Stimulated activated CD8-positive, alpha-beta memory T cell treated with anti-CD3 and anti-CD28 coated beads, Interleukin-4, amount 100 ng/mL, for 48 hours (primary cell): Measurements from ENCODE around the gene WDR5.

Experiments used
- DNase-seq: peaks from one replicate; pipeline ENCODE4 v3.0.0-alpha.2; 2020

WDR5 gene

DNA sequence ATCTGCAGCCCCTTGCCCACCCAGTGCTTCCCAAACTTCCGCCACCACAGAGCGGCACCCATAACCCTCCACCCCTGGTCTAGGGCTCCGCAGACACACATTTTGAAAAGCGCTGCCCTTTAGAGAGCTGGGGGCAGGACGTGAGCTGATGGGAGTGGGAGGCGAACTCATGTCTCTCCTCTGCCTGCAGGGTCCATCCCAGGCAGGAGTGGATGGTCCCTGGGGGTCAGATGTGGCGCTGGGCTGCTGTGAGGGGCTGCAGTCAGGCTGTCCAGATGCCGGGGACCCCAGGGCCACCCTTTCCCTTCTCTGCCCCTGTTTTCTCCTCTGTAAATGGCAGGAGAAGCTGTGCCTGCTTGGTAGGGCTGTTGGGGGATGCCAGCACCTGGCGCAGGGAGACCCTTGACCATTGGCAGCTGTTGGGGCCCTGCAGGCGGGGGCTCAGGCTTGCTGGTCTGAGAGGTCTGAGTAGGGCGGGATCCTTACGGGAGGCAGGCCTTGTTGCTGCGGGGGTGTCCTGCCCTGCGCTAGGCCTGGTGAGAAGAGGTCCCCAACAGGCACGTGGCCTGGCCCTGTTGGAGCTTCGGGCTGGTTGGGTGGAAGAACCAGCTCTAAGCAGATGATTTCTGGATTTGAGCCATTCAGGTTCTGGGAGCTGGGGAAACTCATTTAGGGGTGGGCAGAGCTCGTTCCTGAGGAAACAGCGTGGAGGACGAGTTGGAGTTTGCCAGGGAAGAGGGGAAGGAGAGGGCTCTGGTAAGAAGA lies 38.8 kb downstream of the WDR5 start:
- no peak for DNase-seq

DNA sequence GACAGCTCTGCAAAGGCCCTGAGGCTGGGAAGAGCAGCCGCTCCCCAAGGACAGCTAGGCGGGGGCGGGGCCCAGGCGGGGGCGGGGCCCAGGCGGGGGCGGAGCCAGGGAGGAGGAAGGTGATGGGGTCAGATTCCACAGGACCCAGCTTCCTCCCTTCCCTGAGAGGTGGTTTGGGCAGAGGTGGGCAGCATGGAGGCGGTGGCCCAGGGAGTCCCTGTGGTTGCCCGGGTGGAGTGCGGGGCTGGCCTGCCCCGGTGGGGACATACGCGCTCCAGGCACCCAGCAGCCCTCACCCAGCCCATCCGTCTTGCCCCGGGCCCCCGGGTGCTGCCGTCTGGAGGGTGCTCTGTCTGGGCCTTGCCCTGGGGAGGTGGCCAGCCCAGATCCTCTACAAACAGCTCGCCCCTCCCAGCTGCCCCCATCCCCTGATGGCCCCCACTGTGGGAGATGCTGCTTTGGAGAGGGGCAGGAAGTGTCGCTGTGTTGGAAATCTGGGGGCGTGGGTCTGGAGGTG lies 39.5 kb downstream of the WDR5 start:
- DNase-seq = no peak

DNA sequence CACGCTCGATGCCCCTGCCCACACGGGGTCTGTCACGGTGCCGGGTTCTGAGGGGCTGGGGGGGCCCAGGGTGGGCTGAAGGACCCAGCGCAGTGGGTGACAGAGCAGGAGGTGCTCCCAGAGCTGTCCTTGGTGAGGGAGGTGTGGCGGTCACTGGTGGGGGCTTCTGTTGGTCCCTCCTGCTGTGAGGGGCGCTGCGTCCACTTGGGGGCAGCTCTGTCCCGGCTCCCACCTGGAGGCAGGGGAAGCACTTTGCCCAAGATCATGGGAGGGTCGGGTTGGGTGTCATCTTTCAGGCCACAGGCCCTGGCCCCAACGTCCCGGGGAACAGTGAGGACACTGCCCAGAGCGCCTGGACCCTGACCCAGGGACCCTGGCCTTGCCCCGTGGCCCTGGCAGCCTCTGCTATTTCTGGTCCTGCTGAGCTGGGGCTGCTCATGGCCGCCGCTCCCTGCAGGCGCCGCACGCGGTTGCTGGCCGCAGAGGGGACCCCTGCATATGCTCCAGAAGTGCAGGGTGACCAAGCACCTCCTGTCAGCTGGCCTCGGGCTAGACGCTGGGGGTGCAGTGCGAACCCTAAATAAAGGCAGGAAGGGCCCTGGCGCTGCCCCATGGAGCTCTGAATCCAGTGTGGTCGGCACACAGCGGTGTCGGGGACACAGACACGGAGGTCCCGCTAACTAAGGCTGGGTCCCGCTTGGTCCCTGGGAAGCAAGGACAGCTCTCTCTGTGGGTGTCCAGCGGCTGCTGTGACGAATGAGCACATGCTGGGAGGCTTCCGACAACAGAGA lies 40.1 kb downstream of the WDR5 start:
- DNase-seq = no peak

DNA sequence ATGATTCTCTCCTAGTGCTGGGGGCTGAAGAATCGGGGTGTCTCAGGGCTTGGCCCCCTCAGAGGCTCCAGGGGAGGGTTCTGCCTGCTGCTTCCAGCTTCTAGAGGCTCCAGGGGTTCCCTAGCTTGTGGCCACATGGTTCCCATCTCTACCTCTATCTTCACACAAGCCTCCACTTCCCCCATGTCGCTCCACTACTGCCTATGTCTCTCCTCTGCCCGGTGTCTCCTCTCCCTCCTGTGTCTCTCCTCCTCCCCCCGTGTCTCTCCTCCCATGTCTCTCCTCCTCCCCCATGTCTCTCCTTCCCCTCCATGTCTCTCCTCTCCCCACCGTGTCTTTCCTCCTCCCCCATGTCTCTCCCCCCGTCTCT lies 40.7 kb downstream of the WDR5 start:
- DNase-seq = no peak

DNA sequence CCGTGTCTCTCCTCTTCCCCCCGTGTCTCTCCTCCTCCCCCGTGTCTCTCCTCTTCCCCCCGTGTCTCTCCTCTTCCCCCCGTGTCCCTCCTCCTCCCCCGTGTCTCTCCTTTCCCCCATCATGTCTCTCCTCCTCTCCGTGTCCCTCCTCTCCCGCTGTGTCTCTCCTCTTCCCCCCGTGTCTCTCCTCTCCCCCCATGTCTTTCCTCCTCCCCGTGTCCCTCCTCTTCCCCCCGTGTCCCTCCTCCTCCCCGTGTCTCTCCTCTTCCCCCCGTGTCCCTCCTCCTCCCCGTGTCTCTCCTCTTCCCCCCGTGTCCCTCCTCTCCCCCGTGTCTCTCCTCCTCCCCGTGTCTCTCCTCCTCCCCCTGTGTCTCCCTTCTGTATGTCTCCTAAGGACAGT lies 41.3 kb downstream of the WDR5 start:
- no peak for DNase-seq

DNA sequence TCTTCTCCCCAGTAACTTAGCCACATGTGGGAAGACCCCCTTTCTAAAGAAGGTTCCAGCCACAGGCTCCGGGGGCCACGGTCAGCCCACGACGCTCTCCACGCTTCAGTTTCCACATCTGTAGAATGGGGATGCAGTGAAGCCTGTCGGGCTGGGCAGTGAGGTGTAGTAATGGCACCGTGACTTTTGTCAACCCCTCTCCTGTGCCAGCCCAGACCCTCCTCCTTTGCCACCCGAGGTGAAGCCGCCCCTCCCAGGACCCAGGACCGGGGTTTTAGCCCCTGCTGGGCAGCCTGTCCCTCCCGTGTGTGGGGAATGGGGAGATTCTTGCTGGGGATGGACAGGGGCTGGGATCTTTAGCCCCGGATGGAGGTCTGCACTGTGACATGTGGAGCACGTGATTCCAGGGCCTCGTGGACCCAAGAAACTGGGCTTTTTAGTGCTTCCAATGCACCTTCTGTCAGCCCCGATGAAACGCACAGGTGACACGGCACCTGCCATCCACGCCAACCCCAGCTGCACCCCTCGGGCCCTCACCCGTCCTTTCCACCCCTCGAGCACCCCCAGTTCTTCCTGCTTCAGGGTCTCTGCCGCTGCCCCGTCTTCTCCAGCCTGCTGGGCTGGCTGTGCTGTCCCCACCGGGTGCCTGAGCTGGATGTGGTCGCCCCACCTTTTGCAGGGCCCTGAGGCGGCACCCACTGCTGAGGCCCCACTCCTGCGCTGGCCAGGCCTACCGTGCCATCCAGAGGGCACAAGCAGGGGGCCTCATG lies 41.9 kb downstream of the WDR5 start:
- DNase-seq = no peak

DNA sequence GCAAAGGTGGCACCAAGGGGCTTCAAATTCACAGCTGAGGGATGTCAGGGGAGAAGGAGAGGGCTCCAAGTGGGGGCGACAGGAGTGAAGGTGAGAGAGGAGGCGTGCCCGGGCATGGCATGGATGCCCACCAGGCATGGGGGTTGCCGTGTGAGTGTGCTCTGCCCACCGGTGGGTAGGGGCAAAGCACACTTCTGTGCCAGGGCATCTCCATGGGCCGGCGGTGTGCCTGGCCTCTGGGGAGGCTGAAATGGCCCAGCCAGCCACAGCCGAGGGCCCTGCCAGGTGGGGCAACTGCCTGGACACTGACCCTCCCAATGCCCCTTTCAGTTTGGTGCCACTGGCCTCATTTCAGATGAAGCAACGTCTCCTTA lies 42.5 kb downstream of the WDR5 start:
- DNase-seq = no peak

DNA sequence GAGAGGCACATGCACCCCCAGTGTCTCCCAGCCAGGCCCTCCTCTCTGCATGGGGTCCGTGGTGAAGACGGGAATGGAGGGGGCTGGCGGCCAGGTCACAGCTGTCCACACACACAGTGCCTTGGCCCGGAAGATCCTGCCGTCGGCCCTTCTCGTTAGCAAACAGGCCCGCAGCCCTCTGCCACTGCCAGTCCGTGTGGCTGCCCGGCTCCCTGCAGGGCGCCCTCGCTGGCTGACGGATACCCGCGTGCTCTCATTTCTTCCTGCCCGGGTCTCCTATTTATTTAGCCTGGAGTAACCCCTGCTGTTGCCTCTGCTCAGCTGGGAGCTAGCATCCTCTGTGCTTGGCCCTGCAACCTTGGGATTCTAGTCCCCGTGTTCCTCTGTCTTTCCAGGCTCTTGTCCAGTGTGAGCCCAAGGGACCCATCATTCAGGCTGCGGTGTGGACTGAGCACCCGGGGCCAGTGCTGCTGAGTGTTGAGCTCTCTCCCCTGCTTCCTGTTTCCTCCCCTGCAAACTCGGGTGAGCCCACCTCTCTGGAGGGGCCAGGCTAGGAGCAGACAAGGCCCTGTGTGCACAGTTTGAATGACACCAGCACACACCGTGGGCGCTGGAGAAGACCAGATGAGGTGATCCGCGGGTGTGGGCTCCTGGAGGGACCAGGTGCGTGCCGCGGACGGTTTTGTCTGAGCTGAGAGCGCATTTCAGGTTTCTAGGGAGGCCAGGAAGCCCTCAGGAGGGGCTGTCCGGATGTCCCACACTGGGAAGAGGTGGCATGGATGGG lies 43.1 kb downstream of the WDR5 start:
- DNase-seq = no peak

DNA sequence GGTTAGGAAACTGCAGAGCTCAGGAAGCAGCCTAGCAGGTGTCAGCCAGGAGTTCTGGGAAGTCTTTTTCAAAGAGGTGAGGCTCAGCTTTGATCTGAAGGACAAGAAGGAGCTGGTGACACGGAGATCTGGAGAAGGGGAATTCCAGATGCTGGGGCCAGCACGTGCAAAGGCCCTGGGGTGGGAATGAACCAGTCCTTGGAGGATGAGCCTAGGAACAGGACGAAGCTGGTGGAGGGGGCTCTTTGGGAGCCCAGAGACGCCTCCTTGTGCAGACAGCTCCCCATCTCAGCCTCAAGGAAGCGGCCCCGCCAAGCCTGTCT lies 43.7 kb downstream of the WDR5 start:
- DNase-seq = no peak

DNA sequence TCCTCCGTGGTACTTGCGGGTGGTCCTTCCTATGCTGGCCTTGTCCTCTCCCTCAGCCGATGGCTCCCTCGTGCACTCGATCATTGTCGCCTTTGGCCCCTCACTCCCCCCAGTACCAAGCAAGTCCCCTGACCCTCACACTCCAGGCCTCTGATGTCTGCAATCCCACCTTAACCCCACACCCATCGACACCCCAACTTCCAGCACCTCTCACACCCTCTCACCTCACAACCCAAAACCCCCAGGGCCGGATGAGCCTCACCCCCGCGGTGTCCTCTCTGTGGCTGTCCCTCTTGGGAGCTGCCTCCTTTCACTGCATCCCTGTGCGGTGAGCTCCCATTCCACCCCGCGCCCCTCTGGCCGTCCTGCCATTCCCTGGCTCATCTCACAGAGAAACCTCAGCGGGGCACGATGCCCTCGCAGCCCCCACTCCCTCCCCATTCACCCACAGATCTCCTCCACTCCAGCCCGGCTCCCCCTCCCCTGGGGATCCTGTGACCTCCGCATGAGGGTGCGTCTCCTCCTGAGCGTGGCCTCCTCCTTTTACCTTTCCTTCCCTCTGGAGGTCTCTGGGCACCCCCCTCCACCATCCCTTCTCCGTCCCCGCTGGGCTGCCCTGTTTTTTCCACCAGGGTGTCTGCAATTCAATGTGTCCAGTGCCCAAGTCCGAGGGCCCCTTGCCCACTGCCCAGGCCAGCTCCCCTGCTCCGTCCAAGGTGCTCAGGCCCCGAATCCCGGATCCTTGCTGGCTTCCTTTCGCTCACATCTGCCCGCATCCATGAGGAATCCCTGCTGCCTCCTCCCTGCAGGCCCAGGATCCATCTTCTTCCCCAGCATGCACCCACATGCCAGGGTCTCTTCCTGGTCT lies 44.3 kb downstream of the WDR5 start:
- no peak for DNase-seq

DNA sequence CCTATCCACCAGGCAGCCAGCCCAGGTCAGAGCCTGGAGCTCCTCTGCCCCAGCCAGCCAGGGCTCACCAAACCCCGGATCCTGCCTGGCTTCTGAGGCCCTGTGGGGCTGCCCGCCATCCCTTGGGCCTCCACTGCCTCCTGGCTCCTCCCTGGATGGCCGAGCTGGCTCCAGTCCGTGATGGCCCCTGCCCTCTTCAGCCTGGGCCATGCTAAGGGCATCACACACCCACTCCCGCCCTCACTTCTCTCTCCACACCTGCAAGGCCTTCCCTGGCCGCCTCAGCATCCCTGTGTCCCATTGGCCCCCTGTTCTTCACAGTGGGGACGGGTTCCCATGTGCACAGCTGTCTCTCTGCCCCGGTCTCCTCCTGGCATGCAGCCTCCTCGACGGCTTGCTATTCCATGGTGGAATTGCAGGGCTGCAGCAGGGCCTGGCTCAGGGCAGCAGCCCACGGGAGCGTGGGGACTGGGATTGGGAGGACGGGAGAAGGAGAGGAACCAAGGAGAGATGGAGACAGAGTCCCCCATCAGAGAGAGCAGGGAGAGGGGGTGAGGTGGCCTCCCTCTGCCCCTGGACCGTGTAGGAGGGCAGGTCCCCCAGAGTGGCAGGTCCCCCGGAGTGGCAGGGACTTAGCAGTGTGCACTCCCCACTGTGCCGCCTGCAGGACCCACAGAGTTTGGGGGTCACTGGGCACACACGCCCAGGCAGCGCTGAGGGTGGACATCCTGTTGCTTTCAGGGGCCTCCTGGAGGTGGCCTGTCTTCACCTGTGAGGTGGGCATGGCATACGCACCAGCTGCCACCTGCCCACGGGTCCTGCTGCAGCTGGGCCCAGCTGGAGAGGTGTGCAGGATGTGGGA lies 45.1 kb downstream of the WDR5 start:
- no peak for DNase-seq

DNA sequence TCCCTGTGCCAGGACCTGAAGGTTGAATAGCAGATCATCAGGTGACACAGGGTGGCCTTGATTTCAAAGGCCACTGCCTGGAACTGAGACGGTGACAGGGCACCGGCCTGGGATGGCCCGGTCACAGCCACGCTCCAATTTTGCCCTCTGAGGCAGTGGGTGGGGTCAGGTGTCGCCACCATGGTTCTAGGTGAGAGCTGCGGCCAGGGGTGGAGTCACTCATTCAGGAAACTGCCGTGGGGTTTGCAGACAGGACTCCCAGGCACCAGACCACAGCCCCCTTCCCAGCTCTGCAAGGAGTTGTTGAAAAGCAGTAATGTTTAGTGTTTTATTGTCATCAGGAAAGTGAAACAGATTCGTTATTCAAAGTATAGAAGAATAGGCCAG lies 45.8 kb downstream of the WDR5 start:
- DNase-seq = no peak

DNA sequence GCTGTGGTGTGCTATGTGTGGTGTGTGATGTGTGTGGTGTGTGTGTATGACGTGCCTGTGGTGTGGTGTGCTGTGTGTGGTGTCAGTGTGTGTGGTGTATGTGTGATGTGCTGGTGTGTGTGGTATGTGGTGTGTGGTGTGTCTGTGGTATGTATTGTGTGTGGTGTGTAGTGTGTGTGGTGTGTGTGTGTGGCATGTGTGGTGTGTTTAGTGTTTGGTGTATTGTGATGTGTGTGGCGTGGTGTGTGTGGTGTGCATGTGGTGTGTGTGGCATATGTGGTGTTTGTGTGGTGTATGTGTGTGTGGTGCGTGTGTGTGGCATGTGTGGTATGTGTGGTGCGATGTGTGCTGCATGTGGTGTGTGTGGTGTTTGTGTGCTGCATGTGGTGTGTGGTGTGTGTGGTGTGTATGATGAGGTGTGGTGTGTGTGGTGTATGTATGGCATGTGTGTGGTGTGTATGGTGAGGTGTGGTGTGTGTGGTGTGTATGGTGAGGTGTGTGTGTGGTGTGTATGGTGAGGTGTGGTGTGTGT lies 46.7 kb downstream of the WDR5 start:
- DNase-seq = no peak

DNA sequence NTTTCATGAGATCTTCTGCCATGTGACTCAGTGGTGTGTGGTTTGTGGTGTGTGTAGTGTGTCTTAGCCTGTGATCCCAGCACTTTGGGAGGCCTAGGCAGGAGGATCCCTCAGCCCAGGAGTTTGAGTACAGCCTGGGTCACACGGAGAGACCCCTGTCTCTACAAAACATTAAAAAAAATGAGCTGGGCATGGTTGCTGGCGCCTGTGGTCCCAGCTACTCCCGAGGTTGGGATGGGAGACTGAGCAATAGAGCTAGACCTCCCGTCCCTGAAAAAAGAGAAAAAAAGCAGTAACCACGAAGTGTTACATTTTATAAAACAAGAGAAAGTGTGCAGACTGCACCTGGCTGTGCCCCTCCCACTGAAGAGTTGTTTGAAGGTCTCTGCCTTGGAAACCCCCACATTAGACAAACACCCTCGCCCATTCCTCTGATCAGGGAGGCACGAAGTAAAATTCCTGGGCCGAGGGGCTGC lies 49.7 kb downstream of the WDR5 start:
- no peak for DNase-seq

DNA sequence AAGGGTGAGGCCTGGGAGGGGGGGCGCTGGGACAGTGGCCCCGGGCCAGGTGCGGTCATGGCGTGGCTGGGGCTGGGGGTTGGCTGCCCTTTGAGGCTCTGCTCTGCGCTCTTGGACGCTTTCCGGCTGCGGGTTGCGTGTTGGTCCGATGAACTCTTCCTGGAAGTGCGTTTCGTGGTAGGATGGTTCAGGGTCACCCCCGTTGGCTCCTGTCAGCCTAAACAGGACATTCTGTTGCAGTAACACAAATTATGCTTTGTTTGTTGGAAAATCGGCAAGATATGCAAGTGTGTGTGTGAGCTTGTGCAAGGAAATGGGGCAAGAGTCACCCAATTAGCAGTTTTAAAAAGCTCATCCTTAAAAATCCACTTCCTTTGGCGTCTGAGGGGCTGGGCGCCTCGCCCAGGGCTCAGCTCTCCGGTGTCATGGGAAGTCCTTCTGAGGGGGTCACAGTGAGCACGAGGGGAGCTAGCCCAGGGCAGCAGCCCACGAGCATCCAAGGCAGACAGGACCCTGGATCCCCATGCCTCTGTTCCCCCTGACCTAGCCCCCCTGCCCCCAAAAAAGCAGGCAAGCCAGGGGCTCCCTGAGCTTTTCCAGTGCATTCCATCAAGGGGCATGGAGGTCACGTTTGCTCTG lies 50.7 kb downstream of the WDR5 start:
- no peak for DNase-seq

DNA sequence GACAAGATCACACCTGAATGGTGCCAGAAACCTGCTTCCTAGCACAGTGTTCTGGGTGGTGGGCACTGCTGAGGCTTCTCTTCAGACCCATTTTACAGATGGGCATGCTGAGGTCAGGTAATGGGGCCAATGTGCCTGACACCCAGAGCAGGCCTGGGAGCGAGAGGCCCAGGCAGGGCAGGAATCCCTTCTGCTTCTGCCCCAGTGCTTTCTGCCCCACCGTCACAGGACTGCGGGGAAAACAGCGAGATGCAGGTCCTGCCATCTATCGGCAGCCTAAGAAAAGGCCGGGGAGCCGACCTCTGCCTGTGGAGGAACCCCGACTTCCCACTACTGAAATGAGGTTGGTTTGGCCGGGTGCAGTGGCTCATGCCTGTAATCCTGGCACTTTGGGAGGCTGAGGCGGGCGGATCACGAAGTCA lies 51.2 kb downstream of the WDR5 start:
- DNase-seq = no peak

DNA sequence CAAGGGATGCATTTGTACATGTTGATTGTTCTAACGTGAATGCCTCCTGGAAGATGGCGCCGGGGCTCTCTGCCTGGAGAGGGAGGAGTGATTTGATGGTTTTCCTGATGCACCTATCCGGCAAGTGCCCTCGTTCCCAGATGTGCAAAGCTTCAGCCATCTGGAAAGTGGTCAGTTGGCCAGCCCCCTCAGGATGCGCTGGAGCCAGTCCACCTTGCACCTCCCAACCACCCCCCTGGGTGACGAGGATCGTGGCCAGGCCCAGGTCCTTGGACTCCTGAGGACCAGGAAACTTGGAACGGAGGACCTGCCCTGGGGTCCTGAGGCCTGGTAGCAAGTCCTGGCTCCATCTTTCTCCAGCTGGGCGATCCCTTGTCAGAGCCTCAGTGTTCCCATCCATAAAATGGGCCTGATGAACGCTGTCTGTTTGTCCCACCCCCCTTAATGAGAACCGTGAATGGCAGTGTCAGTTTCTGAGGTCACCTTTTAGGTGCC lies 52.1 kb downstream of the WDR5 start:
- DNase-seq = no peak

DNA sequence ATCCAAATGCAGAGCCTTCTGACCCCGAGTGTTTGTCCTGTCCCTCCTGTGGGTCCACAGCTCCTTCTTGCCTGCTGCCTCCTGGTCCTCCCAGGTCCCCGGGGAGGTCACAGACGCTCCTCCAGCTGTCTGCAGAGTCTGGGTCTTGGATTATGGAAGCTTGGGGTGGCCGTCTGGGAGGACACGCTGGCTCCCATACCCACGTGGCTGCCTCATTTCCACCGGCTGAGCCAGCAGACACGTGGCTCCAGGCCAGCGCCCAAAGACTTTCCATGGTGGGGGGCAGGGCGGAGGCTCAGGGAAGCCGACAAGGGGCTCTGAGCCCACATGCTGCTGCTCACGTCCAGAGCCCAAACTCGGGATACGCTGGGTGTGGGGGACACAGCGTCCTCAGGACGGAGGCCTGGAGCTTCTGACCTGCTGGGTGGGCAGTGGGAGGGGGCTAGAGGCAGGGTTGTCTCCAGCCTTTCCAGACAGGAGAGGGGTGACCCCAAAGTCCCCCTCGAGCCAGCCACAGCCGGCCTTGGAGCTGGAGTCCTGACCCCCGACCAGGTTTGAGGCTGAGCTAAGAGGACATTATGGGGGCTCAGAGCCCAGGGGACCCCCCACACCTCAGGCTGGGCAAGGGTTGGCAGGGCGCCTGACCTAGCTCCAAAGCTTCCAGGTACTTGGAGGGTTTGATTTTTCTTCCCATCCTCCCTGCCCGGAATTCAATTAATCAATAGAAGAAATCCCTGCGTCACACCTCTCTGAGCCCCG lies 52.7 kb downstream of the WDR5 start:
- DNase-seq = no peak

DNA sequence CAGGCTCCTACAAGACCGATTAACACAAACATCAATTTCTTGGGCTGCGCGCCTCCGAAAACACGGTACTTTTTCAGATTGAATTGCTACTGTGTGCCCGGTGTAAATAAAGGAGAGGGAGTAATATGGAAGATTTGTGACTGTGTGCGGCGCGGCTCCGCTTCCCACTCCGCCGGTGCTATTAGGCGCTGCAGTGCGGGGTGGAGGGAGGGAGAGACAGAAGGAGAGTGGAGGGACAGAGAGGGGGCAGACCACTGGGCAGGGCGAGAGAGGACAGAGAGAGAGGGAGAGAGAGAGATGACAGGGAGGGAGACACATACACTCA lies 53.2 kb downstream of the WDR5 start:
- DNase-seq = no peak
